Measurements from ENCODE around the gene SERPINA4.

DNA sequence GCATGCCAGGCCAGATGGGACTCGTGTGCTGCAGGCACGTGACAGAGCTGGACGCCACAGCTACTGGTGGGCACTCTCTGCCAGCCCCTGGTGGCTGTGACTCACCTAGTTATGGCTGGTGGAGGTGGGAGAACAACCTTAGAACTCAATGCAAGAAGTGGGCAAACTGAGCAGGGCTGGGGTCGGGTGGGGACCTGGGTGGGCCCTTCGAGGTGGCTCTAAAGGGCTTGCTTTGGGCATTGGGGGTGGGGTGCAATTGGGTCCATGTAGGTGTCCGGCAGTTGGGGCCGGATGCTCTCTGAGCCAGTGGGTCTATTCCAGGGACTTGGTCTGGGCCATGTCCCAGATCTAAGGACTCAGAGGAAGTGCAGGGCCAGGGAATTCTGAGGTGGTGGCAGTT, 46.9 kb upstream of the SERPINA4 start:
- TF ChIP-seq, protein P1, sequence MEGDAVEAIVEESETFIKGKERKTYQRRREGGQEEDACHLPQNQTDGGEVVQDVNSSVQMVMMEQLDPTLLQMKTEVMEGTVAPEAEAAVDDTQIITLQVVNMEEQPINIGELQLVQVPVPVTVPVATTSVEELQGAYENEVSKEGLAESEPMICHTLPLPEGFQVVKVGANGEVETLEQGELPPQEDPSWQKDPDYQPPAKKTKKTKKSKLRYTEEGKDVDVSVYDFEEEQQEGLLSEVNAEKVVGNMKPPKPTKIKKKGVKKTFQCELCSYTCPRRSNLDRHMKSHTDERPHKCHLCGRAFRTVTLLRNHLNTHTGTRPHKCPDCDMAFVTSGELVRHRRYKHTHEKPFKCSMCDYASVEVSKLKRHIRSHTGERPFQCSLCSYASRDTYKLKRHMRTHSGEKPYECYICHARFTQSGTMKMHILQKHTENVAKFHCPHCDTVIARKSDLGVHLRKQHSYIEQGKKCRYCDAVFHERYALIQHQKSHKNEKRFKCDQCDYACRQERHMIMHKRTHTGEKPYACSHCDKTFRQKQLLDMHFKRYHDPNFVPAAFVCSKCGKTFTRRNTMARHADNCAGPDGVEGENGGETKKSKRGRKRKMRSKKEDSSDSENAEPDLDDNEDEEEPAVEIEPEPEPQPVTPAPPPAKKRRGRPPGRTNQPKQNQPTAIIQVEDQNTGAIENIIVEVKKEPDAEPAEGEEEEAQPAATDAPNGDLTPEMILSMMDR (conservative IDR thresholded peaks at IDR 0.05 in 1 of 2, IDR thresholded peaks at IDR 0.05 in 1 of 2; ENCODE audit: low read depth in 1 of 2, low read length in 2 of 2): no peak
- no peak for TF ChIP-seq EZH2 (IDR thresholded peaks at IDR 0.05; ENCODE audit: low read length, missing control alignments)

All from fibroblast of lung (primary cell).